ENCODE data around the gene STX5. TPM values are rescaled to one million over a fixed set of nuclear protein-coding genes. Genes with fewer than 3 reads are reported as not detected.

STX5 gene
- polyA plus RNA-seq, 2 of the 4 experiments (the other 2 are of a cell fraction), result 19.5 to 32.3 TPM

DNA sequence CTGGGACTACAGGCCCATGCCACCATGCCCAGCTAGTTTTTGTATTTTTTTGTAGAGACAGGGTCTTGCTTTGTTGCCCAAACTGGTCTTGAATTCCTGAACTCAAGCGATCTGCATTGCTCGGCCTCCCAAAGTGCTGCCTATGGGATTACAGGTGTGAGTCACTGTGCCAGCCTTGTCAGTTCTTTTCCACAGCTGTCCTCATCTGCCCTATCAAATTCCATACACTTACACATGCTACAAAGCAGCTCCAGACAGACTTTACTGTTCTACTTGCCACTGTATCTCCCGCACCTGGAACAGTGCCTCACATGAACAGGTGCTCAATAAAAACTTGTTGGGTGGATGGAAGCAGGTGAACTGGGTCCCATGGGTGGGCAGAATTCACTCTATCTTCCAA lies 8.2 kb downstream of the STX5 start:
- 95% methylated on average over 3 of the region's 3 CpGs for WGBS (ENCODE audit: missing lambda C conversion rate)
- DNase-seq (ENCODE audit: low read depth in 1 of 2, low spot score in 1 of 2) (no peak), FAIRE-seq (no peak), ATAC-seq (no peak)
- no peak overlapping the region for H3K4me2 ChIP-seq
- H3K4me3 ChIP-seq, result no peak overlapping the region
- TF ChIP-seq KDM5A (IDR thresholded peaks at IDR 0.05) (no peak), KDM1A (IDR thresholded peaks at IDR 0.05; ENCODE audit: low read depth) (no peak), TFCP2L1 (CRISPR knock-in tag; IDR thresholded peaks at IDR 0.05) (no peak), CTCF (IDR thresholded peaks at IDR 0.05) (no peak), NR3C1 (IDR thresholded peaks at IDR 0.05) (no peak), TP53 (CRISPR knock-in tag; IDR thresholded peaks at IDR 0.05) (no peak), HOXA7 (CRISPR knock-in tag; IDR thresholded peaks at IDR 0.05) (no peak), RAD21 (conservative IDR thresholded peaks at IDR 0.05 in 1 of 2, IDR thresholded peaks at IDR 0.05 in 1 of 2) (no peak)
- TF ChIP-seq, protein P1, sequence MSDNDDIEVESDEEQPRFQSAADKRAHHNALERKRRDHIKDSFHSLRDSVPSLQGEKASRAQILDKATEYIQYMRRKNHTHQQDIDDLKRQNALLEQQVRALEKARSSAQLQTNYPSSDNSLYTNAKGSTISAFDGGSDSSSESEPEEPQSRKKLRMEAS (IDR thresholded peaks at IDR 0.05), result no peak
- TF ChIP-seq, protein P2, sequence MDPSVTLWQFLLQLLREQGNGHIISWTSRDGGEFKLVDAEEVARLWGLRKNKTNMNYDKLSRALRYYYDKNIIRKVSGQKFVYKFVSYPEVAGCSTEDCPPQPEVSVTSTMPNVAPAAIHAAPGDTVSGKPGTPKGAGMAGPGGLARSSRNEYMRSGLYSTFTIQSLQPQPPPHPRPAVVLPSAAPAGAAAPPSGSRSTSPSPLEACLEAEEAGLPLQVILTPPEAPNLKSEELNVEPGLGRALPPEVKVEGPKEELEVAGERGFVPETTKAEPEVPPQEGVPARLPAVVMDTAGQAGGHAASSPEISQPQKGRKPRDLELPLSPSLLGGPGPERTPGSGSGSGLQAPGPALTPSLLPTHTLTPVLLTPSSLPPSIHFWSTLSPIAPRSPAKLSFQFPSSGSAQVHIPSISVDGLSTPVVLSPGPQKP (IDR thresholded peaks at IDR 0.05; ENCODE audit: low read depth, low read length), result no peak
- POLR2A ChIA-PET, result no interaction called here
- no peak overlapping the region for H3K27ac ChIP-seq
- H3K4me1 ChIP-seq, result no peaks in the 10 kb centered on the region
- no peaks in the 10 kb centered on the region for H3K9me3 ChIP-seq
- CTCF ChIA-PET, result interaction anchor here (0.6 to 1.4 kb wide), 8 partner anchors 9 to 158 kb away, joined by 3 to 5 read pairs (median 3); partner anchors contain the start of gene TEX54

DNA sequence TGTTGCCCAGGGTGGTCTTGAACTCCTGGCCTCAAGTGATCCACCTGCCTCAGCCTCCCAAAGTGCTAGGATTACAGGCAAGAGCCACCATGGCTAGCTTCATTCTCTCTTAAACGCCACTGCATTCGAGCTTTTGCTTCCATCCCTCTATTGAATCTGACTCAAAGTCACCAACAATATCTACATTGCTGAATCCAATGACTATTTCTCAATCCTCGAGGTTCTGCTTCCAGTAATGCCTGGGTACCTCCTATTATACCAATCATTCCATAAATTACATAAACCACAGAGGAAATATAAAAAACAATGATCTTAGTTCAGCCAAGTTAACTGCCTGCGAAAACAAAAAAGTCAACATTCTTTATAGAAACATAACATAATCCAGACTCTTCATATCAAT lies 14.7 kb downstream of the STX5 start:
- FAIRE-seq (no peak), DNase-seq (ENCODE audit: low read depth in 1 of 2, low spot score in 1 of 2) (no peak), ATAC-seq (no peak)
- Histone ChIP-seq H3K4me3 (no peak overlapping the region), H3K27ac (no peak overlapping the region), H3K4me1 (no peaks in the 10 kb centered on the region), H3K9me3 (no peaks in the 10 kb centered on the region), H3K4me2 (no peak overlapping the region)
- WGBS (ENCODE audit: missing lambda C conversion rate), result 80% methylated on average over 4 of the region's 4 CpGs
- TF ChIP-seq HOXB13 (CRISPR knock-in tag; IDR thresholded peaks at IDR 0.05; ENCODE audit: low read depth) (no peak), TP53 (CRISPR knock-in tag; IDR thresholded peaks at IDR 0.05) (no peak), MAZ (IDR thresholded peaks at IDR 0.05; ENCODE audit: borderline replicate concordance, low read depth, low read length) (no peak), CHD4 (IDR thresholded peaks at IDR 0.05; ENCODE audit: borderline replicate concordance) (no peak), FOSB (CRISPR knock-in tag; IDR thresholded peaks at IDR 0.05) (no peak), RCOR1 (IDR thresholded peaks at IDR 0.05; ENCODE audit: low read depth, low read length) (no peak), NFE2L2 (conservative IDR thresholded peaks at IDR 0.05; ENCODE audit: low read length) (no peak), SMC3 (IDR thresholded peaks at IDR 0.05) (no peak), EP300 (IDR thresholded peaks at IDR 0.05) (no peak), HDAC2 (IDR thresholded peaks at IDR 0.05) (no peak), FOXS1 (CRISPR knock-in tag; IDR thresholded peaks at IDR 0.05) (no peak), HOXA7 (CRISPR knock-in tag; IDR thresholded peaks at IDR 0.05) (no peak), JUN (IDR thresholded peaks at IDR 0.05) (no peak), CHD2 (IDR thresholded peaks at IDR 0.05; ENCODE audit: low read length, partially characterized antibody) (no peak), RARB (CRISPR knock-in tag; IDR thresholded peaks at IDR 0.05) (no peak)
- TF ChIP-seq, protein P3, sequence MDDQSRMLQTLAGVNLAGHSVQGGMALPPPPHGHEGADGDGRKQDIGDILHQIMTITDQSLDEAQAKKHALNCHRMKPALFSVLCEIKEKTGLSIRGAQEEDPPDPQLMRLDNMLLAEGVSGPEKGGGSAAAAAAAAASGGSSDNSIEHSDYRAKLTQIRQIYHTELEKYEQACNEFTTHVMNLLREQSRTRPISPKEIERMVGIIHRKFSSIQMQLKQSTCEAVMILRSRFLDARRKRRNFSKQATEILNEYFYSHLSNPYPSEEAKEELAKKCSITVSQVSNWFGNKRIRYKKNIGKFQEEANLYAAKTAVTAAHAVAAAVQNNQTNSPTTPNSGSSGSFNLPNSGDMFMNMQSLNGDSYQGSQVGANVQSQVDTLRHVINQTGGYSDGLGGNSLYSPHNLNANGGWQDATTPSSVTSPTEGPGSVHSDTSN (IDR thresholded peaks at IDR 0.05), result no peak
- TF ChIP-seq, protein P4, sequence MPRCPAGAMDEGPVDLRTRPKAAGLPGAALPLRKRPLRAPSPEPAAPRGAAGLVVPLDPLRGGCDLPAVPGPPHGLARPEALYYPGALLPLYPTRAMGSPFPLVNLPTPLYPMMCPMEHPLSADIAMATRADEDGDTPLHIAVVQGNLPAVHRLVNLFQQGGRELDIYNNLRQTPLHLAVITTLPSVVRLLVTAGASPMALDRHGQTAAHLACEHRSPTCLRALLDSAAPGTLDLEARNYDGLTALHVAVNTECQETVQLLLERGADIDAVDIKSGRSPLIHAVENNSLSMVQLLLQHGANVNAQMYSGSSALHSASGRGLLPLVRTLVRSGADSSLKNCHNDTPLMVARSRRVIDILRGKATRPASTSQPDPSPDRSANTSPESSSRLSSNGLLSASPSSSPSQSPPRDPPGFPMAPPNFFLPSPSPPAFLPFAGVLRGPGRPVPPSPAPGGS (IDR thresholded peaks at IDR 0.05), result no peak
- ChIA-PET POLR2A (interaction anchor here (1.2 kb wide), 1 partner anchor 15 kb away, joined by 3 read pairs; the partner anchor contains the start of gene STX5), CTCF (interaction anchor here (0.9 to 3.4 kb wide), 4 partner anchors 10 to 30 kb away, joined by 3 to 17 read pairs (median 8); partner anchors contain the start of gene TMEM179B)

Data from A549 (cell line).